DLD1 (cell line): ENCODE results near the gene CDKAL1.
"Not testable (repeated sequence)": the region's sequence is repeated elsewhere in the genome, so short reads cannot be mapped to it uniquely, and the experiment has no call there.

Experiments
- in situ Hi-C: cut with HindIII; loops from 2 replicates; pipeline ENCODE4 v1.10.0; 2017; ENCODE audit warnings: low sequenced_read_pairs

Gene CDKAL1

DNA sequence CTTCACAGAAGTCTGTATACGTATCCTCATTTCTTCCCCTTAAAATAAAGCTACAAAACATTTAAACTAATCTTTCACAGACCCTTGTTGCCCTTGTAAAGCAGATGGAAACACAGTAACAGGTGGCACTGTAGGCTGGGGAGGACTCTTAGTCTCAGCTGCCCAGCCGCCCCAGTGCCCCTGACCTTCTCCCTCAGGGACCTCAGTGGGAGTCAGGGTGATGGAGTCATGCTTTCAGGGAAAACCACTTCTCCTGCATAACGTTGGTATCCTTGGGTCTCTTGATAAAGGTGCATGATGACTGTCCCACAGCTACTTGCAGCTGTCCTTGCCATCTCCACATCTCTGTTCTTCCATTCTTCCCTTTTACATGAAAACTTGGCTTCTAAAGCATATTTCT is 198.6 kb downstream of the CDKAL1 start:
- in situ Hi-C loops, result no loop called here

DNA sequence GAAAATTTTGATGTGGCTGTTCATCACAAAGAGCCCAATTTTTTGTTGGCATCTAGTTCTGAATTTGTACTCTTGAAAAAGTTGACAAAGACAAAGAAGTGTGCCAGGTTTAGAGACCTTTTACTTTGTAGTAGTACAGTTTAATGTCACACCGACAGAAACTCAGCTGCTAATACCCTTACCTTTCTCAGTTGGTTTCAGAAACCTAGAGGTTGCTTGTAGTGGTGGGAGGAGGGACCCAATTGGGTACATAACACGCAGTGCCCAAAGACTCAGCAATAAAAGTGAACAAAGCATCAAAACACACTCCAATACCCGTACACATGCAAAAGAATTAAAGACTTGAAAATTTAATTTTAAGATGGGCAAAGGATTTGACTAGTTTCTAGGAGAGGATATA is 203.7 kb downstream of the CDKAL1 start:
- in situ Hi-C loops, result no loop called here

DNA sequence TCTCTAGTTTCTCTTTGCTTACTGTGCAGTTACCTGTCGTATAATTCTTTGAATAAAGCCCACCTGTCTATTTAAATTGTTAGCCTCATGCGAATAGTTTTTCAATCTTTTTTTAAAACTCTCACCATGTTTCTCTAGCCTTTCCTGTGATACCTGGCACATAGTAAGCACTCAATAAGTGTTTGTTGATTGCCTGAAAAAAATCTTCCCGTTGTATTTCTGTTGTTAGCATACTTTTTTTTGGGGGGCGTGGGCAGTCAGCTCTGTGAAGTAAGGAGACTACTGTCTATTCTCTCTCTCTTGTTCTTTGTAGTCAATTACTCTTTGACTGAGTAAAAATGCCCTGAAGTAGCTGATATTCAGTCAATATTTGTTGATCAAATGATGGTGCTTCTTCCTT is 205.8 kb downstream of the CDKAL1 start:
- in situ Hi-C loops, result no loop called here

DNA sequence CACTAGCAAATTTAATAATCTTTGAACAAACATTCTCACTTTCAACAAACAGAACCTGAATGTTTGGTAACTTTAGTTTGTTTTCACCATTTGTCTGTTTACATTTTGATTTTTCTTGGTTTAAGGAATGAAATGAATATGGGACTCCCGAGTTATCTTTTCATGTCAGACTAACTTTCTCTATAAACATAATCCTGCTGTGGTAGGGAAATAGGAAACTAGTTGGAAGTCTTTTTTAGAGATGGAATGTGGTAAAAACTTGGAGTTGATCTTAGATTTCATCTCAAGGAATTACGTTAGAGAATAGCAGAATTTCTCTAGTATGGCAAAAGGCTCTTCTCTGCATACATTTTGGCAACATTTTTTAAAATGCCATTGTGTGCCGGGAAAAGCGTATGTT is 206.5 kb downstream of the CDKAL1 start:
- in situ Hi-C loops, result no loop called here

DNA sequence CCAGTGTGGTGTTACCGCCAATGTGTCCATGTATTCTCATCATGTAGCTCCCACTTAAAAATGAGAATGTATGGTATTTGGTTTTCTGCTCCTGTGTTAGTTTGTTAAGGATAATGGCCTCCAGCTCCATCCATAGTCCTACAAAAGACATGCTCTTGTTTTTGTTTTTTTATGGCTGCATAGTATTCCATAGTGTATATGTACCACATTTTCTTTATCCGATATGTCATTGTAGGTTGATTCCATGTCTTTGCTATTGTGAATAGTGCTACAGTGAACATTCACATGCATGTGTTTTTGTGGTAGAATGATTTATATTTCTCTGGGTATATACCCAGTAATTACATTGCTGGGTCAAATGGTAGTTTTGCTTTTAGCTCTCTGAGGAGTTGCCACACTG is 207.2 kb downstream of the CDKAL1 start:
- in situ Hi-C loops, result no loop called here

DNA sequence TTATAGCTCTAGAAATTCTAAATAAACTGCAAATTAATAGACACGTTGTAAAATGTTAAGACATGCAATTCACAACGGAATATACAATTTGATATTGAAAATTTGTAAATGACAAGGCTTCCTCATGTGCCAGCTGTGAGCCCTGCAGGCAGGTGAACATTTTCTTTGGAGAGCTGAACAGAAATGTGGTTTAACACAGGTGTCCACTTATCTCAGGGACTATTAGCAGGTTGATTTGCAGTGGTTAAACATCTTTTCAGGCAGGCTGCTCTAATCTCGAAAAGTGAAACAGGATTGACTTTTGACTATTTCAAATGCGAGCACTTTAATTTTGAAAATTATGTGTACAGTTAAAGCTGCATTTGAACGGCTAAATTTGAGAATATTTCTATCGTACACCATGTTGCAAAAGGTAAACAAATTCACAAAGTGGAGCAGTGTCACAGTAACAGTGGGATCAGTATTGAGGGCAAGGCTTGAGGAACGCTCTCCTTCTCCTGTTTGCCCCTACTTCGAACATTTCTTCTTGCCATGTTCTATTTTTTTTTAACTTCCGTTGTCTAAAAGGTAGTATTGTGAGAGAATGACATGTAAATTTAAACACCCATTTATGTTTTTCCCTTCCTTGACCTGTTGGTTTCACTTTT is 210.8 kb downstream of the CDKAL1 start:
- in situ Hi-C loops, result no loop called here

DNA sequence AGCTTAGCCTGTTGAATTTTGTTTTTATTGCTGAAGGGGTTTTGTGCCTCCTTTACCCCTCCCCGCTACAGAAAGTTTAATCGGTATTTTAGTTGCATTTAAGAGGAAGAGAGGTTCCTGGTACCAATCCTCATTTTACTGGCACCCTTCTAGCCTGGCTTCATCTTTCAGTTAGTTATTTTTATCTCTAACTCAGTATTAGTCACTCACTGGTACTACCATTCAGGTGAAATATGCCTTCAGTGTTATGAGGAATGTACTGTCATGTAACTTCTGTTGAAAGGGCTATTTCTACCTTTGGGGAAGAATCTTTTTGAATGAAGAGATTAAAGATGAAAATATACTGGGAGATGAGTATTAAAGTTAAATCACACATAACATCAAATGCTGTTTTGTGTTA is 211.8 kb downstream of the CDKAL1 start:
- in situ Hi-C loops, result no loop called here

DNA sequence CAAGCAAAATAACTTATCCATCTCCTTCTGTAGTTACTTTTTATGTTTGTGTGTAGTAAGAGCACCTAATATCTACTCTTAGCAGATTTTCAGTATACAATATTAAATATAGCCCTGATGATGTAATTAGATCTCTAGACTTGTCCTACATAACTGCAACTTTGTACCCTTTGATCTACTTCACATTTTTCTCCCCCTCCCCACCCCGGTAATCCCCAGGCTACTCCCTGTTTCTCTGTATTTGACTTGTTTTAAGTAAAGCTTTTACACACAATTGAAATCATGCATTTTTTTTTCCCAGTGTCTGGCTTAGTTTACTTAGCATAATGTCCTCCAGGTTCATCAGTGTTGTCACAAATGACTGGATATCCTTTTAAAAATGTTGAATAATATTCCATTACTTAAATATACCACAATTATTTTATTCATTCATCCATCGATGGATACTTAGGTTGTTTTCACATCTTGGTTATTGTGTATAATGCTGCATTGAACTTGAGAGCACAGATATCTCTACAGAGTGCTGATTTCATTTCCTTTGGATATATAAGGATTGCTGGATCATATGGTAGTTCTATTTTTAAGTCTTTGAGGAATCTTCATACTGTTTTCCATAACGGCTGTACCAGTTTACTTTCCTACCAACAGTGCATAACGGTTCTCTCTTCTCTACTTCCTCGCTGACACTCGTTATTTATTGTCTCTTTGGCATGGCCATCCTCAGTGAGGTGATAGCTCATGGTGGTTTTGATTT is 212.7 kb downstream of the CDKAL1 start:
- in situ Hi-C loops, result no loop called here

DNA sequence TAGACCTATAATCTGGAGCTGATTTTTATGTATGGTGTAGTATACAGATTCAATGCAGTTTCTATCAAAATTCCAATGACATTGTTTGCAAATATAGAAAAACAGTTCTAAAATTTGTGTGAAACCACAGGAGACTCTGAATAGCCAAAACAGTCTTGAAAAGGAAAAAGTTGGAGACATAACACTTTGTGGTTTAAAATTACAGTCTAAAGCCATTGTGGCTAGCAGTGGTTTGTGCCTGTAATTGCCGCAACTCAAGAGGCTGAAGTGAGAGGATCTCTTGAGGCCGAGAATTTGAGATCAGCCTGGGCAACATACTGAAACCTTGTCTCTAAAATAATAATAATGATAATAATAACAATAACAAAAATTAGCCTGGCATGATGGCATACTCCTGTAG is 213.7 kb downstream of the CDKAL1 start:
- in situ Hi-C loops, result no loop called here

DNA sequence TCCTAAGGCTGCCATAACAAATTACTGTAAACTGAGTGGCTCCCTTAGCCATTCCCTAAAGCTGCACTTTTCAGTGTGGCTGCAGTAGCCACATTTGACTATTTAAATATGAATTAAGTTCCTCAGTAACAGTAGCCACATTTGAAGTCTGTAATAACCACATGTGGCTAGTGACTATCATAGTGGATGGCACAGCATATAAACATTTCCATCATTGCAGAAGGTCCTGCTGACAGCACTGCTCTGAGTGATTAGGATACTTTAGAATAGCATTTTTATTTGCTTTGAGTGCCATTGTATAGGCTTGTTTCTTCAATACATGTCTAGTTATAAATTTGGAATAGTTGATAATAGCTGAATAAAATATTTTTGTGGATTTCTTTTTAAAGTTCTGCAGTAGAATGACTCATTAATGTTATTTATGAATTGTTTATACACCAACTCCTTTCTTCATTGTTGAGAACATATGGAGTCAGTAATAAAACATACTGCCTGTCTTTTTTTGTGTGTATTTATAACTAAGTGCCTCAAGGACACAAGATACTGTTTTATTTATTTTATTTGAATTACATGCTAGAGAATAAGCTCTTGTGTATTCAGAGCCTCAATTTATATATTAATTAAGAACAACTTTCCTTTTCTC is 217.2 kb downstream of the CDKAL1 start:
- in situ Hi-C loops, result no loop called here

DNA sequence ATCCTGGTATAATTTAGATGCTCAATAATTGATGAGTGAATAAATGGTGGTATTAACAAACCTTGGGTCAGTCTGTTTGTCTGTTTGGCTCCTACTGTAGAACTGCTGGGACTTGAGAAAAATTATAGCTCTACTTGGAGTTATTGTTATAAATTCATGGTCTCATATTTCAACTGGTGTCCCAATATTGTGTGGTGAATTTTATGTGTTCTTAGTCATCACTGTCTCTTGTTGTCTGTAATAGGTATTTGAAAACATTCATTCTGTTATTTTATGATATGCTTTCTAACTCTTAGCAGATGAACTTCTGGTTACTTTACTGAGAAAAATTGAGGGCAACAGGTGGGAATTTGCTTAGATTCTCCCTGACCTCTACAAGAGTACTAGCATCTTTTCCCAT is 221.4 kb downstream of the CDKAL1 start:
- in situ Hi-C loops, result no loop called here

DNA sequence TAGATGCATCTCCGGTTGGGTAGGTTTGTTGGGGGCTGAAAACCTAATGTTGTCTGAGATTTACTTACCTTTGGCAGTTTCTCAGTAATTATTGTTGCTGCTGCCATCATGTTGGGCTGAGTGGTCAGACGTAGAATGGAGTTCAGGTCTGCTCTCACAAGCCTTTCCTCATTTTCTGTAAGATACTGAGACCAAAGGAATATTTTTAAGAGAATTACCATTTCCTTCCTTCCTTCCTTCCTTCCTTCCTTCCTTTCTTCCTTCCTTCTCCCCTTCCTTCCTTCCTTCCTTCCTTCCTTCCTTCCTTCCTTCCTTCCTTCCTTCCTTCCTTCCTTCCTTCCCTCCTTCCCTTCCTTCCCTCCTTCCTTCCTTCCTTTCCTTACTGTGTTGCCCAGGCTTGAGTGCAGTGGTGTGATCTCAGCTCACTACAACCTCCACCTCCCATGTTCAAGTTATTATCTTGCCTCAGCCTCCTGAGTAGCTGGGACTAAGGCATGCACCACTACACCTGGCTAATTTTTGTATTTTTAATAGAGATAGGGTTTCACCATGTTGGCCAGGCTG is 222.4 kb downstream of the CDKAL1 start:
- in situ Hi-C loops, result not testable (repeated sequence)

DNA sequence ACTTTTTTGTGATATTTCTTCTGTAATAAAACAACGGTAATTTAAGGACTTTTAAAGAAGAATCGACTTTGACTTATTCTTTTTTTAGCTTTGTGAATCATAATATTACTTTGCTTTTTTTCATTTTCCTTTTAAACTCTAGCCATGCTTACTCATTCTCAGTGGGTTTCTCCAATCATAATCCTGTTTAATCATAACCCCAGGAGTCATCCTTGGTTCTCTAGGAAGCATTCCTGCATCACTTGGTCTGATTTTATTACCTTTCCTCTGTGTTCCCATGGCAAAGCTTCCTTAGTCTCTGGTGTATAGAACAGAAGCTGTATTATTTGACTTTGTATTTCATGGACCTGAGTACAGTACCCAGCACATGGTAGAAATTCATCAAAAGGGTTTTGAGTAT is 223.5 kb downstream of the CDKAL1 start:
- in situ Hi-C loops, result no loop called here

DNA sequence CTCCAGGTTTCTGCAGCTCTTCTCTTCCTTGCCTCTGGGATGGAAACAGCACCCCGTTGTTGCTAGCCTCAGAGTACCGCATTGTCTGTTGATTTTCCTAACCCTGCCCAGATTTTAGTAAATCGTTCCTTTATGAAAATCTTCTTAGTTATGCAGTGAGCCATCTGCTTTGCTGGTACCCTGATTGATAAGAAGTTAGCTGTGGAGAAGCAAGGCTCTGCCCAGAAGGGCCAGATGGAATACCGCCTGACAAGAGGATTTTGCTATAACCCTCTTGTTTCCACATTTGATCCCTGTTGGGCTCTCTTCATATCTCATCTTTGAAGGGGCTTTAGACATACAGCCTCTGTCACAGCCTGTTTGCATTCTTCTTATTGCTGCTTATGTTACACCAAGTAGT is 229.0 kb downstream of the CDKAL1 start:
- in situ Hi-C loops, result no loop called here

DNA sequence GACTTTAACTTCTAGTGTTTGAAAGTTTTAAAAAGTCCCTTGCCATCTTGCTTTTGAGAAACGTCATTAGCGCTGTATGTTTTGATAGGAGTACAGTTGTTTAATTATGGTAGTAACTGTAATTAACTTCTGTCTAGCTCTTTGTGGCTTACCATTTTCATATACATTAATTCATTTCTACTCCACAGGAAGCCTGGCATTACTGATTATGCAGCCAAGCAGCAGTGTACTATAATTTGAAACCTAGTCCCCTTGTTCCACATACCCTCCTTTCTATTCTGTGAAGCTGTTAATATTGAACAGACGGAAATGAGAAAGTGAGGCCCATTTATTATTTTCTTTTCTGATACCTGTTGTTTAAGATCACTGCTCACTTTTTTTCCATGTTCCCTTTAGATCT is 235.4 kb downstream of the CDKAL1 start:
- in situ Hi-C loops, result no loop called here

DNA sequence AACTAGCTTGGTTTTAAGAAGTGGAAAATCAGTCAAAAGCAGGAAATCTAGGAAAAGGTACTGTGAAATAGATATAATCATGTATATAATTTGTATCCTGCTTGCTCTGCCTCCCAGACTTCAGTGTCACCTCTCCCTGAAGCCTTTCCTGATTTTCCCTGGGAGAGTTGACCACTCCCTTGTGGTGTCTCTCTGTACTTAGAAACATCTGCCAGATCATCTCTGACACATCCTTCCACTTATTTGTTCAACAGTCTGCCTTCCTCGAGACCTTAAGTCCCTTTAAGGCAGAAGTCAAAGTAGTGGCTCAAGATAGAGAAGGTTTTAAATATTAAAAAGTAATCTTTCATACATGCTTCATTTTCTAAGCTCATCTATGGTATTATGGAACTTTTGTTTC is 236.5 kb downstream of the CDKAL1 start:
- in situ Hi-C loops, result no loop called here

DNA sequence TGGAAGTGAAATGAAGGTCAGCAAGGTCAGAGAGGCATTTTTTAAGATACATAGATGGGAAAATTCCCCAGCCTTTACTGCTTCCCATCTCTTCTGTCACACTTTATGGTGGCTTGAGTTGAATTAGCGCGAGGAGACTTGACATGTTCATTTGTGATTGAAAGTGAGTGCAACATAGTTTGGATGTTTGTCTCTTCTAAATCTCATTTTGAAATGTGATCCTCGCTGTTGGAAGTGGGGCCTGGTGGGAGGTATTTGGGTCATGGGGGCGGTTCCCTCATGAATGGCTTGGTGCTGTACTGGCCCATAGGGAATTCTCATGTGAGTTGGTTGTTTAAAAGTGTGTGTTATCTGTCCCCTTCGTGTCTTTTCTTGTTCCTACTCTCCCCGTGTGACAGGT is 237.2 kb downstream of the CDKAL1 start:
- in situ Hi-C loops, result no loop called here

DNA sequence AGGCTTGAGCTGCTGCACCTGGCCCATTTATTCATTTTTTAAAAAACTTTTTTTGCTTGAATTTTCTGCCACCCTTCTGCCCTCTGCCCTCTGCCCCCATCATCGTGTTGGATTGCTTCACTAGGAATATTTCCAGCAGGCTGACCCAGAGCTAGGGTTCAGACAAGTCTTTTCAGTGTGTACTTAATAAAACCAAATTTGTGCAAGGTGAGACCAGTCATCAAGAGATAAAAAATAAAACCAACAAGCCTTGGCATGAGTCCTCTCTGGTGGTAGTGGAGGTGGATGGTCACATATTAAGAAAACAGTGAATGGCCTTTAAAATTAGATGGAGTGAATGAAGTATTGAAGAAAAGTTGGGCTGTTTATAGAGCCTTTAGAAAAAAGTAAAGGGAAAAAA is 239.6 kb downstream of the CDKAL1 start:
- in situ Hi-C loops, result no loop called here

DNA sequence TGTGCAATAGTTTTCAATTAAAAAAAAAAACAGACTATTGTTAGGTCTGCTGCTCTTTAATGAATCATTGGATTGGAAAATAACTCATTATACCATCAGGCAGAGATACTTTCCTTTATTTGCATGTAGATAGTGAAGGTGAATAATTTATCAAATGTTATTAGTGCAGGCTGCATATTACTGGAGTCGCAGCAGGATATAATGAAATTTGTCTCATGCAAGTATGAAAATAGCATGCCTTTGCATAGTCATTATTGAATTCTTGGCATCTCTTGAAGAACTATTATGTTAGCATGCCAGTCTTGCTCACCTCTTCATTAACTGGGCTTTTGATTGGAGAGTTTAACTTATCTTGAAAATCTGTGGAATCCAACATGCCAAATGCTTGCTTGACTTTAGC is 241.7 kb downstream of the CDKAL1 start:
- in situ Hi-C loops, result no loop called here

DNA sequence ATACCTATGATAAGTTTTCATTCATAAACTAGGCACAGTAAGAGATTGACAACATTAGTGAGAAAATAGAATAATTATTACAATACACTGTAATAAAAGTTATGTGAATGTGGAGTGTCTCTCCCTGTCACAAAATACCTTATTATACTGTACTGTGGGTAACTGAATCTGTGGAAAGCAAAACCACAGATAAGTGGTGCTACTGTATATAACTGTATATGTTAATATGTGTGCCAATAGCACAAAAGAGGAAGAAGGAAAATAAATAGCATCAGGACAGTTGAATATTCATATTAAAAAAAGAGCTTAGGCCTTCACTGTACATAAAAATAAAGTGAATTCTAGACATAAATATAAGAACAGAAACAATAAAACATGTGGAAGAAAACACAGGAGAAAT is 243.5 kb downstream of the CDKAL1 start:
- in situ Hi-C loops, result no loop called here

DNA sequence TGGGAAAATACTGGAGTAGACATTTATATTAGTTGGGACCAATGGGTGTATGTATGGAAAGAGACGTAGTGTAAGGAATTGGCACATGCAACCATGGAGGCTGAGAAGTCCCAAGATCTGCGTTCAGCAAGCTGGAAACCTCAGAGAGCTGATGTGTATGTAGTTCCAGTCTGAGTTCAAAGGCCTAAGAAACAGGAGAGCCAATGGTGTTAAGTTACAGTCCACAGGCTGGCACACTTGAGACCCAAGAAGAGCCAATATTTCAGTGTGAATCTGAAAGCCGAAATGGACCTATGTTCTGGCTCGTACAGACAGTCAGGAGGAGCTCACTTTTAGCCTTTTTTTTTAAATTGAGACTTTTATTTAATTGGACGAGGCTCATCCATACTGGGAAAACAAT is 244.2 kb downstream of the CDKAL1 start:
- in situ Hi-C loops, result no loop called here

DNA sequence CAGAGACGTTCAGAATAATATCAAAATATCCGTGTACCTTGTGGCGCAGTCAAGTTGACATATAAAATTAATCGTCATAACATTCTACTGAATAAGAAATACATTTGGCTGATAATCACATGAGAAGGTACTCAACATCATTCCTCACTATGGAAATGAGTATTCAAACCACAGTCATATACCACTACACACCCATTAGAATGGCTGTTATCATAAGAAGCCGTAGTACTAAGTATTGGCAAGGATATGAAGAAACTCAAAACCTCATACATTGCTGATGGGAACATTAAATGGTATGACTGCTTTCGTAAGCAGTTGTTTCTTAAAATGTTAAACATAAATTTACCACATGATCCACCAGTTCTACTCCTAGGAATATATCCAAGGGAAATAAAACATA is 244.7 kb downstream of the CDKAL1 start:
- in situ Hi-C loops, result no loop called here
